Erythroblast (primary cell): Measurements from ENCODE around the gene RYR1.

ENCODE experiments used
- GATA1 ChIP-seq: IDR thresholded peaks from 2 replicates; pipeline ENCODE4 v1.6.1; 2011; ENCODE audit warnings: low read depth, mild to moderate bottlenecking, control low read depth, low read length, moderate library complexity
- POLR2A ChIP-seq: IDR thresholded peaks from 2 replicates; pipeline ENCODE4 v1.6.1; 2011; ENCODE audit warnings: mild to moderate bottlenecking, low read length

DNA sequence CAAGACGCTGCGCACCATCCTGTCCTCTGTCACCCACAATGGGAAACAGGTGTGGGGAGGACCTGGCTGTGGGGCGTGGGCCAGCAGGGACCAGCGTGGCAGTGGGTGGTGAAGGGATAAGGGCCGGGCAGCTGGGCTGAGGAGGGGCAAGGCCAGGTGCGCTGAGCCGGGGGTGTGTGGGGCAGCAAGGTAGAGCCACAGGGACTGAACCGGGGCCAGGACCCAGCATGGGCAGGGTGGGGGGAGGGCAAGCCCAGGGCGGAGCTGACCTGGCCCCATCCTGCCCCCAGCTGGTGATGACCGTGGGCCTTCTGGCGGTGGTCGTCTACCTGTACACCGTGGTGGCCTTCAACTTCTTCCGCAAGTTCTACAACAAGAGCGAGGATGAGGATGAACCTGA, 146.6 kb downstream of the RYR1 start:
- no peak for TF ChIP-seq POLR2A
- no peak for TF ChIP-seq GATA1
